Eye (tissue), 1 donor: ENCODE measurements around the gene EIF3D.

Experiments used
- DNase-seq: peaks from one replicate; pipeline ENCODE4 v3.0.0-alpha.2; 2015

Gene EIF3D

GRCh38 chr22:36463783-36464184 lies 65.2 kb downstream of the EIF3D start:
- DNase-seq: no peak

GRCh38 chr22:36461665-36462649 lies 67.0 kb downstream of the EIF3D start:
- DNase-seq: peak; percentile 73
